ENCODE data around the gene DMC1. TPM values are rescaled to one million over a fixed set of nuclear protein-coding genes. Genes with fewer than 3 reads are reported as not detected.
"Not testable (repeated sequence)": the region's sequence is repeated elsewhere in the genome, so short reads cannot be mapped to it uniquely, and the experiment has no call there.

DMC1 gene
- total RNA-seq: 1.4 TPM

GRCh38 chr22:38569972-38570778 is at the start of gene DMC1:
Gene DMC1 (minus strand): TSS chr22:38570183. CDS start chr22:38568256, 1,927 bp downstream.
- Histone ChIP-seq H3K9me3 (ENCODE audit: low read depth, low read length) (no peaks in the 10 kb centered on the region), H3K4me3 (ENCODE audit: low read length) (peak within 1 kb of the TSS; percentile 48), H3K27me3 (ENCODE audit: insufficient read depth, low read length) (peaks cover 19% of the 10 kb centered on the region), H3K4me1 (ENCODE audit: insufficient read depth, low read length) (peaks cover 30% of the 10 kb centered on the region)

- Histone ChIP-seq H3K9me3 (ENCODE audit: low read depth, low read length) (no peaks in the 10 kb centered on the region), H3K27me3 (ENCODE audit: insufficient read depth, low read length) (no peaks in the 10 kb centered on the region), H3K4me3 (ENCODE audit: low read length) (no peak overlapping the region), H3K4me1 (ENCODE audit: insufficient read depth, low read length) (no peaks in the 10 kb centered on the region)
Measured at GRCh38 chr22:38618682-38619081, 48.7 kb upstream of the DMC1 start.

- Histone ChIP-seq H3K4me3 (ENCODE audit: low read length) (no peak overlapping the region), H3K9me3 (ENCODE audit: low read depth, low read length) (no peaks in the 10 kb centered on the region), H3K4me1 (ENCODE audit: insufficient read depth, low read length) (no peaks in the 10 kb centered on the region), H3K27me3 (ENCODE audit: insufficient read depth, low read length) (no peaks in the 10 kb centered on the region)
Measured at GRCh38 chr22:38618258-38618657, 48.3 kb upstream of the DMC1 start.

- not testable (repeated sequence) for H3K4me3 ChIP-seq (ENCODE audit: low read length); H3K4me1 ChIP-seq (ENCODE audit: insufficient read depth, low read length); H3K27me3 ChIP-seq (ENCODE audit: insufficient read depth, low read length); H3K9me3 ChIP-seq (ENCODE audit: low read depth, low read length)
Measured at GRCh38 chr22:38615064-38615405, 45.1 kb upstream of the DMC1 start.

- no peak overlapping the region for H3K4me3 ChIP-seq (ENCODE audit: low read length)
- H3K9me3 ChIP-seq (ENCODE audit: low read depth, low read length): no peaks in the 10 kb centered on the region
- no peaks in the 10 kb centered on the region for H3K27me3 ChIP-seq (ENCODE audit: insufficient read depth, low read length)
- H3K4me1 ChIP-seq (ENCODE audit: insufficient read depth, low read length): no peaks in the 10 kb centered on the region
Measured at GRCh38 chr22:38614332-38615063, 44.5 kb upstream of the DMC1 start.

GRCh38 chr22:38613588-38613987 is 43.6 kb upstream of the DMC1 start:
- Histone ChIP-seq H3K4me3 (ENCODE audit: low read length) (no peak overlapping the region), H3K27me3 (ENCODE audit: insufficient read depth, low read length) (no peaks in the 10 kb centered on the region), H3K9me3 (ENCODE audit: low read depth, low read length) (no peaks in the 10 kb centered on the region), H3K4me1 (ENCODE audit: insufficient read depth, low read length) (no peaks in the 10 kb centered on the region)

- Histone ChIP-seq H3K27me3 (ENCODE audit: insufficient read depth, low read length) (no peaks in the 10 kb centered on the region), H3K9me3 (ENCODE audit: low read depth, low read length) (no peaks in the 10 kb centered on the region), H3K4me3 (ENCODE audit: low read length) (no peak overlapping the region), H3K4me1 (ENCODE audit: insufficient read depth, low read length) (no peaks in the 10 kb centered on the region)
Measured at GRCh38 chr22:38612217-38613006, 42.4 kb upstream of the DMC1 start.

- H3K4me1 ChIP-seq (ENCODE audit: insufficient read depth, low read length): no peaks in the 10 kb centered on the region
- no peaks in the 10 kb centered on the region for H3K27me3 ChIP-seq (ENCODE audit: insufficient read depth, low read length)
- H3K9me3 ChIP-seq (ENCODE audit: low read depth, low read length): no peaks in the 10 kb centered on the region
- no peak overlapping the region for H3K4me3 ChIP-seq (ENCODE audit: low read length)
Measured at GRCh38 chr22:38611559-38611958, 41.6 kb upstream of the DMC1 start.

- no peak overlapping the region for H3K4me3 ChIP-seq (ENCODE audit: low read length)
- no peaks in the 10 kb centered on the region for H3K27me3 ChIP-seq (ENCODE audit: insufficient read depth, low read length)
- no peaks in the 10 kb centered on the region for H3K4me1 ChIP-seq (ENCODE audit: insufficient read depth, low read length)
- H3K9me3 ChIP-seq (ENCODE audit: low read depth, low read length): no peaks in the 10 kb centered on the region
Measured at GRCh38 chr22:38610234-38610633, 40.3 kb upstream of the DMC1 start.

GRCh38 chr22:38608992-38609750 is 39.2 kb upstream of the DMC1 start:
- Histone ChIP-seq H3K27me3 (ENCODE audit: insufficient read depth, low read length) (no peaks in the 10 kb centered on the region), H3K4me1 (ENCODE audit: insufficient read depth, low read length) (no peaks in the 10 kb centered on the region), H3K9me3 (ENCODE audit: low read depth, low read length) (no peaks in the 10 kb centered on the region), H3K4me3 (ENCODE audit: low read length) (no peak overlapping the region)

GRCh38 chr22:38607680-38608079 is 37.7 kb upstream of the DMC1 start:
- H3K4me3 ChIP-seq (ENCODE audit: low read length): no peak overlapping the region
- no peaks in the 10 kb centered on the region for H3K4me1 ChIP-seq (ENCODE audit: insufficient read depth, low read length)
- no peaks in the 10 kb centered on the region for H3K9me3 ChIP-seq (ENCODE audit: low read depth, low read length)
- no peaks in the 10 kb centered on the region for H3K27me3 ChIP-seq (ENCODE audit: insufficient read depth, low read length)

- Histone ChIP-seq H3K4me3 (ENCODE audit: low read length) (no peak overlapping the region), H3K9me3 (ENCODE audit: low read depth, low read length) (no peaks in the 10 kb centered on the region), H3K4me1 (ENCODE audit: insufficient read depth, low read length) (no peaks in the 10 kb centered on the region), H3K27me3 (ENCODE audit: insufficient read depth, low read length) (no peaks in the 10 kb centered on the region)
Measured at GRCh38 chr22:38602166-38602565, 32.2 kb upstream of the DMC1 start.

GRCh38 chr22:38601221-38601764 is 31.3 kb upstream of the DMC1 start:
- Histone ChIP-seq H3K27me3 (ENCODE audit: insufficient read depth, low read length) (no peaks in the 10 kb centered on the region), H3K4me3 (ENCODE audit: low read length) (no peak overlapping the region), H3K9me3 (ENCODE audit: low read depth, low read length) (no peaks in the 10 kb centered on the region), H3K4me1 (ENCODE audit: insufficient read depth, low read length) (no peaks in the 10 kb centered on the region)

- Histone ChIP-seq H3K9me3 (ENCODE audit: low read depth, low read length) (no peaks in the 10 kb centered on the region), H3K4me1 (ENCODE audit: insufficient read depth, low read length) (no peaks in the 10 kb centered on the region), H3K27me3 (ENCODE audit: insufficient read depth, low read length) (no peaks in the 10 kb centered on the region), H3K4me3 (ENCODE audit: low read length) (no peak overlapping the region)
Measured at GRCh38 chr22:38599466-38599865, 29.5 kb upstream of the DMC1 start.

Data from mononuclear cell (primary cell).